Embryonic facial prominence (tissue), 1 donor: ENCODE results near the gene RGL3.
"Not testable (repeated sequence)": the region's sequence is repeated elsewhere in the genome, so short reads cannot be mapped to it uniquely, and the experiment has no call there.

Experiments used
- DNase-seq: peaks from one replicate; pipeline ENCODE4 v3.0.0-alpha.2; 2016; ENCODE audit errors: extremely low spot score

The RGL3 gene

GRCh38 chr19:11383706-11384048 is 35.4 kb downstream of the RGL3 start:
- no peak for DNase-seq

- DNase-seq: no peak
These were observed 36.0 kb downstream of the RGL3 start for GRCh38 chr19:11382898-11383705.

GRCh38 chr19:11380653-11381537 is 38.2 kb downstream of the RGL3 start:
- DNase-seq: peak; percentile 92

- DNase-seq: no peak
These were observed 39.2 kb downstream of the RGL3 start for GRCh38 chr19:11379857-11380350.

- not testable (repeated sequence) for DNase-seq
These were observed 39.8 kb downstream of the RGL3 start for GRCh38 chr19:11379269-11379845.

- no peak for DNase-seq
These were observed 40.6 kb downstream of the RGL3 start for GRCh38 chr19:11378319-11379189.

- DNase-seq: no peak
These were observed 41.4 kb downstream of the RGL3 start for GRCh38 chr19:11377756-11378155.

GRCh38 chr19:11377237-11377636 is 41.9 kb downstream of the RGL3 start:
- DNase-seq: no peak

- DNase-seq: no peak
These were observed 43.8 kb downstream of the RGL3 start for GRCh38 chr19:11375143-11375948.

- peak; percentile 100 for DNase-seq
These were observed 44.5 kb downstream of the RGL3 start, which contains the start of gene SWSAP1 for GRCh38 chr19:11374433-11375142. SWSAP1 (plus strand) TSS chr19:11374666; CDS start chr19:11374681, 15 bp downstream.

GRCh38 chr19:11373885-11374432 is 45.2 kb downstream of the RGL3 start:
- no peak for DNase-seq

- no peak for DNase-seq
These were observed 45.8 kb downstream of the RGL3 start for GRCh38 chr19:11373166-11373884.

GRCh38 chr19:11370744-11371143 is 48.4 kb downstream of the RGL3 start:
- no peak for DNase-seq

GRCh38 chr19:11367528-11367927 is 51.6 kb downstream of the RGL3 start:
- no peak for DNase-seq

GRCh38 chr19:11365557-11366117 is 53.5 kb downstream of the RGL3 start:
- DNase-seq: no peak

- no peak for DNase-seq
These were observed 54.2 kb downstream of the RGL3 start for GRCh38 chr19:11364935-11365334.

- no peak for DNase-seq
These were observed 54.7 kb downstream of the RGL3 start for GRCh38 chr19:11364296-11364904.

- DNase-seq: no peak
These were observed 55.2 kb downstream of the RGL3 start for GRCh38 chr19:11363881-11364280.
